Middle frontal gyrus (tissue), 1 donor: ENCODE data around the gene RBCK1.
"Not testable (repeated sequence)": the region's sequence is repeated elsewhere in the genome, so short reads cannot be mapped to it uniquely, and the experiment has no call there.

ENCODE experiments used
- DNase-seq: peaks from one replicate; pipeline ENCODE4 v3.0.0-alpha.2; 2015; ENCODE audit warnings: low spot score; ENCODE audit errors: extremely low spot score

Gene RBCK1

DNA sequence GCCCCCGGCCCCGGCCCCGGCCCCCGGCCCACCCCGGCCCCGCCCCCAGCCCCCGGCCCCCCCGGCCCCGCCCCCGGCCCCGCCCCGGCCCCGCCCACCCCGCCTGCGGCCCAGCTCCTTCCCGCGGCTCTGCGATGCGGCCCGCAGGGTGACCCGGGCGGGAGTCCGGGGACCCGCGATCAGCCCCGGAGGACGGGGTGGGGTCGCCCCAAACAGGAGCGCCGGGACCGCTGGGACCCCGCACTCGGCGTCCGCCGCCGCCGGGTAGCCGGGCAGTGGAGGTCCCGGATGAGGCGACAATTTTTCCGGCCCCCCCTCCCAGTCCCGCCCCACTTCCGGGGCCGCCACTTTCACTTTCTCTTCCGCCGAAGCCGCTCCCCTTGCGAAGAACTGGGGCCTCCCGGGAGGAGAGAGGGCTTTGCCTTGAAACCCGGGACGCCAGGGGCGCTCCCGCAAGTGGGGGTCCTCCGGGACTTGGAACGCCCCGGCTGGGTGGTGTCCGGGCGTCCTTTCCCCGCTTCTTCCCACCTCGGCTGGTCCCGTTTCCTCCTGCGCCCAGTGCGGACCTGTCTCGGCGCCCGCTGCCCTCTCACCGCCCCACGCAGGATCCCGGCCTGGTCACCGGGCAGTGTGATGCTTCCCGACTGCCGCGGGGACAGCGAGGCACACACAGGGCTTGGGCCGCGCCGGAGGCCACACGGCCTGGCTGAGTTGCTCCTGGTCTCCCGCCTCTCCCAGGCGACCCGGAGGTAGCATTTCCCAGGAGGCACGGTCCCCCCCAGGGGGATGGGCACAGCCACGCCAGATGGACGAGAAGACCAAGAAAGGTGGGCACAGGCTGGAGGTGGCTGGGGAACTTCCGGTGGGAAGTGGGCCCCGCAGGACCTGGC lies at the start of gene RBCK1:
TSS of gene RBCK1 (plus strand) at position 347 of the 890 bp plus-strand sequence. CDS start at position 806, 459 bp downstream.
- peak; percentile 68 for DNase-seq

DNA sequence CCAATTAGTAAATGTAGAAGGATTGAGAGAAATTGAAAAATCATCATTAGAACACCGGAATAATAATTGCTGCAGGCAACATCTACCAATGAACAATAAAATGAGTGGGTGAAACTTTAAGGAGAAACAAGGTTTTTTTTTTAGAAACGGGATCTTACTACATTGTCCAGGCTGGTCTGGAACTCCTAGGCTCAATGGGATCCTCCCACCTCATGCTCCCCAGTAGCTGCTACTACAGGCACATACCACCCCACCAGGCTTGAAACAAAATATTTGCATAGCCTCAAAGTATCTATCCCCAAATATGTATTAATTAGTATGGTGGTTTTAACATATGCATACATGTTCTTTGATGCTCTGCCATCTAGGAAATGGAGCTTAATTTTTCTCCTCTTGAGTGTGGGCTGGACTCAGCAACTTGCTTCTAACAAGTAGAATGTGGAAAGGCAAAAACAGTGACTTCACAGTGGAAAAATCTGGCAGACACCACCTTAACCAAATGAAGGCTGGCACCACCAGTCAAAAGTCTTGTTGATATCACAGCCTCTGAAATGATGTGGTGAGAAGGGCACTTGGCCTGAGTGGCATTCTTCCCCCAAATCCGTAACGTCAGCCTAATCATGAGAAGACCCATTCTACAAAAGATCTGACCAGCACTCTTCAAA lies 49.1 kb upstream of the RBCK1 start:
- DNase-seq: peak; percentile 24

DNA sequence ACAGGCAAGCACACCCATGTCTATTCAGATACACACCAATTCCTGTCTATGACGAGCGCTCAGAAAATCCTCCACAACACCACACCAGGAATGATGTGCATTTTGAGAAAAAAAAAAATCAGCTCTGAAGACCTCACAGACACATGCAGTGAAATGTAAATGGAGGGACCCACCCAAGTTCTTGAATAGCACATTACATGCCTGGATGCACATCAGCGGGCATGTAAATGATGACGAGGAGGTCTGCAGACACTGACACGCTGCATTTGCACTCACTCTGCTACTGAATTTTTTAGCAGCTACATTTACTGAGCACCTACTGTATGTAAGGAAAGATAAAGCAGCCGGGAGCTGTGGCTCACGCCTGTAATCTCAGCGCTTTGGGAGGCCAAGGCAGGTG lies 46.5 kb upstream of the RBCK1 start:
- no peak for DNase-seq

DNA sequence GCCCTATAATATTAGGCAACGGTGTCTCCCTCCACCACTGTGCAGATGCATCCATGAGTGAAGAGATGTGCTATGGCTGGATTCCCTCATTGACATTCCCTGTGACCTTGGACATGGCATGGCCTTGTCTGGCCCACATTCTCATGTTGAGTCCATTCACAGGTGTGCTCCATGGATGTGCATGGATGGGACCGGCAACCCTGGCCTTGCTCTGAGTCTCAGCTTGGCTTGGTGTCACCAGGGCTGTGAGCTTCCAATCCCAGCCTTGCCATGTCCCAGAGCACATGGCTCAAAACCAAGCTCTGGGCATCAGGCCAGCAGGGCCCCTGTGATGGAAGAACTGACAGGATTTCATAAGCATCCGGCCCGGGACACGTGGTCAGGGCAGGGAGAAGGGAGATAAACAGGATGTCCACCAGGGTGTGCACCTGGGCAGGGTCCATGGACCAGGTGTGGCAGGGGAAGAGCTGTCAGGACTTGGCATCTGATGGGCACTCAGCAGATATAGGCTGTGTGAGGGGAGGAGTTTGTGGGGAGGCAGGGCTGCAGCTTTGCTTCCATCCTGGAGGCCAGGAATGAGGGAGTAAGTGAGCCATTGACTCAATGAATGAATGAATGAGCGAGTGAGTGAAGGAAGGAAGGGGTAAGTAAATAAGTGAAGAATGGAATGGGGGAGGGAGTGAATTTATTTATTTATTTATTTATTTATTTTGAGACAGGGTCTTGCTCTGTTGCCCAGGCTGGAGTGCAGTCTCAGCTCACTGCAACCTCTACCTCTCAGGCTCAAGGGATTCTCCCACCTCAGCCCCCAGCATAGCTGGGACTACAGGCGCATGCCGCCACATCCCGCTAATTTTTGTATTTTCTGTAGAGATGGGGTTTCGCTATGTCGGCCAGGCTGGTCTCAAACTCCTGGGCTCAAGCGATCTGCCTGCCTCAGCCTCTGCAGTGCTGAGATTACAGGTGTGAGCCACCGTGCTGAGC lies 45.5 kb upstream of the RBCK1 start:
- no peak for DNase-seq

DNA sequence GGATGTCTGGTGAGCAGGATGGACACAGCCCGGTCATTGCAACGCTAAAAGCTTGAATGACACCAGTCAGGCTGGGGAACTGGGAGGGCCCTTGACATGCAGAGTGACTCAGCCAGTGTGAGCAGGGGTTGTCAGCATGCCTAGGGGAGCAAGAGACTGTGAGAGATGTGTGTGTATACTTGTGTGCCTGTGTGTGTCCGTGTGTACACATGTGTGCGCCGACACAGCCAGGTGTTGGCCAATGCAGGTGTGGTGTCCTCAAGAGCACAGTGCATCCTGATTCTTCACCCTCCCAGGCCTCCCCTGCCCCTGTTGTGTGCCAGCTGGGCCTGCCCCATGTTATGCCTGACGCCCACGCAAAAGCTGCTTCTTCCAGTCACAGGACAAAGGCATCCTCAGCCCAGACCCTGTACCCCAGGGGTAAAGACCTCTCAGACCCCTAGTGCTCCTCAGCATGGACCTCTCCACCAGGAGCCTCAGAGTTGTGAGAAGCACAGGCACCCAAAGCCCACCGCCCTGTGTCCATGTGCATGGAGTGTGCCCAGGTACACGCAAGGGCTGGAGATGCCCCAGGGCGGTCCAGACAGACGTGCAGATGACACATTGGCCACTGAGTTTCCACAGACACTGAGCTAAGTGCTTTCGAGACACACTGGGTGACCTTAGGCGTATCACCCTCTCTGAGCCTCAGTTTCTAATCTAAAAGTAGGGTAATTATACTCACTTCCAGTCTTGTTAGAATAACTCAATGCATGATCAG lies 44.6 kb upstream of the RBCK1 start:
- no peak for DNase-seq

- no peak for DNase-seq
These were observed 42.9 kb upstream of the RBCK1 start for GRCh38 chr20:364905-365794.

DNA sequence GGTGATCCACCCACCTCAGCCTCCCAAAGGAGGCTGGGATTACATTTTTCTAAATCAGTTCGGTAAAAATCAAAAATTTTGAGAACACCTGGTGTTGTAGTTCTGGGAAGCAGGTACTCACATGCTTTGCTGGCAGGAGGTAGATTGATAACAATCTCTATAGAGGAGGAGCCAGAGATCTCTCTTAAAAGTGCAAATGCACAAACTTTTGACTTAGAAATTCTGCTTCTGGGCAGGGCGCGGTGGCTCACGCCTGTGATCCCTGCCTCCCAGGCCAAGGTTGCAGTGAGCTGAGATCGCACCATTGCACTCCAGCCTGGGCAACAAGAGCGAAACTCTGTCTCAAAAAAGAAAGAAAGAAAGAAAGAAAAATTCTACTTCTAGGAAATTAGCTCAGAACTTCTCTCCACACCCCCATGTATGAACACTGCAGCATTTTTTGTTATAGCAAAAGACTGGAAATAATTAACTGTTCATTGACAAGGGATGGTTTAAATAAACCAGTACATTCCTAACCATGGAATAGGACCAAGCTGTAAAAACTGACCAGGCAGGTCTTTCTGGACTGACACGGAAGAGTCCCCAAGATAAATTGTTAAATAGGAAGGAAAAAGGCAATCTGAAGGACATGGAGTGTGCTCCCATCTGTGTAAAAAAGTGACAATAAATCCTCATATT lies 41.9 kb upstream of the RBCK1 start:
- DNase-seq: no peak

DNA sequence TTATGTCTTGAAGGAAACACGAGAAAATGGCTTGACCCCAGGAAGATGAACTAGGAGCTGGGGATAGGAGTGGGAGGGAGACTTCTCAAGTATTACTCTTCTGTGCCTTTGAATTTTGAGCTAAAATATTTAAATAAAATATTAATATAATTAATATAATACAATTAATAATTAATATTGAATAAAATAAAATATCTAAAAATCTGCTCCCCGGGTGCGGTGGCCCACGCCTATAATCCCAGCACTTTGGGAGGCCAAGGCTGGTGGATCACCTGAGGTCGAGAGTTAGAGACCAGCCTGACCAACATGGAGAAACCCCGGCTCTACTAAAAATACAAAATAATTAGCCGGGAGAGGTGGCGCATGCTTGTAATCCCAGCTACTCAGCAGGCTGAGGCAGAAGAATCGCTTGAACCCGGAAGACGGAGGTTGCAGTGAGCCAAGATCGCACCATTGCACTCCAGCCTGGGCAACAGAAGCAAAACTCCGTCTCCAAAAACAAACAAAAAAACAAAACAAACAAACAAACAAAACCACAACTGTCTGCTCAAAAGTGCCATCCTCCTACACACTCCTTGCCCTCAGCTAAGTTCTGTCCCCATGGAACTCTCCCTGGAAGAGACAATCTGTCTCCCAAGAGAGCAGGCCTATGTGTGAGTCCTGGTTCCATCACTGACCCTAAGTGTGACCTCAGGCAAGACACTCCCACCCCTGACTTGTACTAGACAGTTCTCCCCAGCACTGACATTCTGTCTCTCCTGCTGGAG lies 41.2 kb upstream of the RBCK1 start:
- DNase-seq: no peak

- DNase-seq: no peak
These were observed 40.6 kb upstream of the RBCK1 start for GRCh38 chr20:367486-367887.

DNA sequence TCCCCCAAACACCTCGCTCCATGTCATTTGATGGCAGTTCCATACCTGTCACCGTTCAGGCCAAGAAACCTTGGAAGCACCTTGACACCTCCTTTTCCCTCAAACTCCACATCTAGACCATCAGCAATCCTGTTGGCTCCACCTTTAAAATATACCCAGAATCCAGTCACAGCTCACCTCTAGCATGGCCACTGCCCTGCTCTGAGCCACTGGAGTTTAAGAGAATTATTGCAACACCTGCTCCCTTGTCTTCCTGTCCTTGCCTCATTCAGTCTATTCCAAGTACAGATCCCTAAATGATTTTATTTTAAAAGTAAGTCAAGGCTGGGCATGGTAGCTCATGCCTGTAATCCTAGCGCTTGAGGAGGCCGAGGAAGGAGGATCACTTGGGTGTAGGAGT lies 39.2 kb upstream of the RBCK1 start:
- no peak for DNase-seq

GRCh38 chr20:370151-370600 lies 37.9 kb upstream of the RBCK1 start:
- DNase-seq: no peak

- no peak for DNase-seq
These were observed 36.9 kb upstream of the RBCK1 start for GRCh38 chr20:370977-371754.

GRCh38 chr20:371755-372542 lies 36.1 kb upstream of the RBCK1 start:
- DNase-seq: no peak

- DNase-seq: not testable (repeated sequence)
These were observed 35.5 kb upstream of the RBCK1 start for GRCh38 chr20:372543-373082.

GRCh38 chr20:373171-373890 lies 34.8 kb upstream of the RBCK1 start:
- no peak for DNase-seq
